T-cell (primary cell): ENCODE data around the gene PRR22. TPM values are rescaled to one million over a fixed set of nuclear protein-coding genes. Genes with fewer than 3 reads are reported as not detected.
A peak's percentile ranks its signal among the peaks of the same experiment; 100 is the strongest.

ENCODE experiments used
- ATAC-seq, 4 experiments: fragments of 200-7000 bp in 3 of 4; fragments of 150-1000 bp in 1 of 4; cut with Tn5 transposase; replicated peaks in 1 of 4; 1 replicate in 3 of 4; 2 replicates in 1 of 4; pipeline ENCODE4 v1.10.0; 2021; ENCODE audit warnings: moderate library complexity in 3 of 4, mild to moderate bottlenecking in 2 of 4, moderate number of reproducible peaks in 1 of 4
- CTCF ChIA-PET, 2 donors: fragments of 300-600 bp; sonication (Branson Sonifier 250); formaldehyde crosslinking; loops; one replicate each; lab custom pipeline; 2022; ENCODE audit warnings: antibody characterized with exemption in 2 of 2; lab: Charles Lee
- POLR2A ChIA-PET, 2 donors: fragments of 300-600 bp; sonication (Branson Sonifier 250); formaldehyde crosslinking; loops; one replicate each; lab custom pipeline; 2022; ENCODE audit warnings: antibody characterized with exemption in 2 of 2; lab: Charles Lee
- DNase-seq, 35 experiments: peaks; one replicate each; pipeline versions ENCODE4 v3.0.0 to v3.0.0-alpha.2; 2013 to 2023
- H3K27ac ChIP-seq: one replicate; pipeline ENCODE4 v1.5.1; 2013; ENCODE audit warnings: low read length
- H3K27me3 ChIP-seq, 2 experiments: replicated peaks in 1 of 2; 1 replicate in 1 of 2; 2 replicates in 1 of 2; pipeline versions ENCODE4 v1.6.1 to v1.7.0; 2013; ENCODE audit warnings: low read length in 1 of 2, mixed read lengths in 1 of 2; ENCODE audit not compliant: control insufficient read depth in 2 of 2, insufficient read depth in 2 of 2; ENCODE audit errors: extremely low read depth in 1 of 2
- H3K36me3 ChIP-seq, 2 donors: 1 replicate in 1 of 2; 2 replicates in 1 of 2; pipeline versions ENCODE4 v1.6.1 to v1.7.0; 2013; ENCODE audit warnings: low read length in 1 of 2; ENCODE audit not compliant: control insufficient read depth in 2 of 2, insufficient read depth in 1 of 2; ENCODE audit errors: extremely low read depth in 1 of 2
- H3K4me1 ChIP-seq, 2 experiments: 1 replicate in 1 of 2; 2 replicates in 1 of 2; pipeline versions ENCODE4 v1.6.1 to v1.7.0; 2013; ENCODE audit warnings: low read length in 2 of 2, mixed read lengths in 1 of 2; ENCODE audit not compliant: insufficient read depth in 2 of 2, control insufficient read depth in 1 of 2; ENCODE audit errors: extremely low read depth in 1 of 2
- H3K4me3 ChIP-seq, 2 donors: 1 replicate in 1 of 2; 2 replicates in 1 of 2; pipeline versions ENCODE4 v1.5.1 to v1.7.0; 2013; ENCODE audit warnings: mild to moderate bottlenecking in 2 of 2, low read length in 1 of 2, moderate library complexity in 1 of 2; ENCODE audit not compliant: control insufficient read depth in 1 of 2; ENCODE audit errors: extremely low read depth in 1 of 2
- H3K9me3 ChIP-seq: 2 replicates; pipeline ENCODE4 v1.7.0; 2013
- H3K27ac Mint-ChIP-seq, 2 donors: one replicate each; pipeline ENCODE4 v1.8.0; 2020 to 2021; ENCODE audit warnings: mild to moderate bottlenecking in 2 of 2, mixed read lengths in 2 of 2
- H3K27me3 Mint-ChIP-seq, 2 donors: one replicate each; pipeline ENCODE4 v1.8.0; 2021 to 2022; ENCODE audit warnings: mixed read lengths in 2 of 2
- H3K36me3 Mint-ChIP-seq: one replicate; pipeline ENCODE4 v1.8.0; 2021; ENCODE audit warnings: mixed read lengths
- H3K4me1 Mint-ChIP-seq, 3 donors: one replicate each; pipeline ENCODE4 v1.8.0; 2020 to 2022; ENCODE audit warnings: mixed read lengths in 3 of 3, mild to moderate bottlenecking in 1 of 3
- H3K4me3 Mint-ChIP-seq, 3 donors: one replicate each; pipeline ENCODE4 v1.8.0; 2020 to 2022; ENCODE audit warnings: mild to moderate bottlenecking in 3 of 3, mixed read lengths in 3 of 3, moderate library complexity in 3 of 3
- H3K9me3 Mint-ChIP-seq, 3 donors: one replicate each; pipeline ENCODE4 v1.8.0; 2020 to 2022; ENCODE audit warnings: mixed read lengths in 3 of 3
- WGBS: methylation state at CpG from one replicate; pipeline ENCODE4 v1.1.5; 2013; ENCODE audit warnings: missing lambda C conversion rate; ENCODE audit not compliant: insufficient coverage; 5-methylcytosine and 5-hydroxymethylcytosine counted together
- total RNA-seq, 35 experiments: library from RNA in 6 of 35; stranded (reverse) in 6 of 35; fragments of 120-200 nt in 1 of 35; gene quantifications; one replicate each; pipeline versions ENCODE4 v1.2.1 to v1.2.4 and lab custom pipeline; 2013 to 2026

PRR22 gene
- total RNA-seq, 5 donors from 2014 or later (not counting 1 experiment from before 2014, with no cell fraction given), result 4.7 to 6.0 (median 5.5) TPM

DNA sequence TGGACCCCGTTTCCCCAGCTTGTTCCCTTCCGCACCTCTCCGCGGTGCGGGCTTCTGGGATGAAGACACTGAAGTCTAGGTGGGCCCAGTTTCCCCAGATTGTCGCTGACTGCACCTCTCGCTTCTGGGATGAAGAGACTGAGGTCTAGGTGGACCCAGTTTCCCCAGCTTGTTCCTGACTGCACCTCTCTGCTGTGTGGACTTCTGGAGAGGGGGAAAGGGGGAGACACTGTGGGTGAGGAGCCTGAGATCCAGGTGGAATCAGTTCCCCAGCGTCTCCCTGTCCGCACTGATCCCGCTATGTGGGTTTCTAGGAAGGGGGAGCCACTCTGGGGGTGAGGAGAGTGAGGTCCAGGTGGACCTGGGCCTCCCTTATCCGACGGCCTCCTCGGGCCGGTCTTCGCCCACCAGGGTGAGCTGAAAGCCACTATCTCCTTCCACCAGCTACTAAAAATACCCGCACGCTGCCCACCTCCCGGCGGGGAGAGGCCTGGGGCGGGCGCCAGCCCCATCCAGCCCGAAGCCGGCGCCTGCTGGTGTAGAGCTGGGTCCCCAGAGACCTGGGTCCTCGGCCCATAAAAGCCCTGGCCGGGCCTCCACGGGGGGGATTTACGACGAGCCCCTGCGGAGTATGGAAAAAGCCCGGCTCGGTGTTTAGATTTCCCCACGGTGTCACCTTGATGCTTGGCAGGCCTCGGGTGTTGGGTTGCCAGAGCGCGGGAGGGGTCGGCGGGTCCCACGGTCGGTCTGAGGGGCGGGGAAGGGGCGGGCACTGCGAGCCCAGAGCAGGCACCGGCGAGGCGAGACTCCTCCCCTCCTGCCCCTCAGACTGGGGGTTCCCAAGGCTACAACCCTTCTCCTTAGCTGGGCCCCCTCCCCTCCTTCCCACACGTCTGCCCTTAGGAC is 44.4 kb upstream of the PRR22 start:
- Histone ChIP-seq H3K27me3 (peaks cover 0 to 31% of the 10 kb centered on the region in 2 experiments), H3K9me3 (no peaks in the 10 kb centered on the region), H3K4me1 (peaks cover 6 to 29% of the 10 kb centered on the region in 2 experiments), H3K4me3 (peak overlapping the region; percentile 78 to 80), H3K36me3 (no peaks in the 10 kb centered on the region), H3K27ac (peak overlapping the region; percentile 80)
- CTCF ChIA-PET, result interaction anchor here (0.5 to 1.9 kb wide), 8 partner anchors 18 to 1159 kb away, joined by 3 to 17 read pairs (median 3); partner anchors contain the start of genes DUS3L (in 1 of the 2) and MYDGF (in 1 of the 2)
- ATAC-seq, result no peak
- H3K27me3 Mint-ChIP-seq, result peaks cover 0 to 12% of the 10 kb centered on the region in 2 donors
- POLR2A ChIA-PET, result interaction anchor here (0.6 to 0.9 kb wide), 2 partner anchors 32 to 76 kb away, joined by 3 to 5 read pairs; partner anchors contain the start of gene VMAC (in 1 of the 2)
- DNase-seq, result peak in 7 of 35 experiments; percentile 16 to 28 (median 20)
- H3K36me3 Mint-ChIP-seq, result no peaks in the 10 kb centered on the region
- H3K4me1 Mint-ChIP-seq, result peaks cover 14 to 17% (median 17%) of the 10 kb centered on the region in 3 donors
- no peaks in the 10 kb centered on the region for H3K9me3 Mint-ChIP-seq
- 6% methylated on average over 28 of the region's 47 CpGs for WGBS
- peak overlapping the region; percentile 93 to 100 for H3K27ac Mint-ChIP-seq
- peak overlapping the region; percentile 96 to 99 (median 96) for H3K4me3 Mint-ChIP-seq

GRCh38 chr19:5827891-5828660 is 43.5 kb upstream of the PRR22 start:
- peak overlapping the region; percentile 93 to 100 for H3K27ac Mint-ChIP-seq
- no peaks in the 10 kb centered on the region for H3K9me3 Mint-ChIP-seq
- H3K36me3 Mint-ChIP-seq, result no peaks in the 10 kb centered on the region
- H3K27ac ChIP-seq, result peak overlapping the region; percentile 80
- H3K27me3 Mint-ChIP-seq, result peaks cover 0 to 9% of the 10 kb centered on the region in 2 donors
- WGBS, result under 1% methylated on average over 87 of the region's 91 CpGs
- peaks cover 0 to 31% of the 10 kb centered on the region in 2 experiments for H3K27me3 ChIP-seq
- ChIA-PET CTCF (interaction anchor here (0.5 to 1.9 kb wide), 7 partner anchors 17 to 1158 kb away, joined by 3 to 17 read pairs (median 3); partner anchors contain the start of genes DUS3L (in 1 of the 2) and MYDGF (in 1 of the 2)), POLR2A (interaction anchor here in 1 of 2 donors (0.6 kb wide), 1 partner anchor 281 kb away, joined by 4 read pairs; no protein-coding TSS in a partner anchor)
- H3K36me3 ChIP-seq, result no peaks in the 10 kb centered on the region
- DNase-seq (peak; percentile 80 to 97 (median 88)), ATAC-seq (peak; percentile 77 to 84 (median 82))
- peak overlapping the region; percentile 78 to 80 for H3K4me3 ChIP-seq
- H3K4me1 ChIP-seq, result peaks cover 6 to 29% of the 10 kb centered on the region in 2 experiments
- H3K9me3 ChIP-seq, result no peaks in the 10 kb centered on the region
- H3K4me3 Mint-ChIP-seq, result peak overlapping the region; percentile 96 to 99 (median 96)
- H3K4me1 Mint-ChIP-seq, result peaks cover 14 to 17% (median 17%) of the 10 kb centered on the region in 3 donors

DNA sequence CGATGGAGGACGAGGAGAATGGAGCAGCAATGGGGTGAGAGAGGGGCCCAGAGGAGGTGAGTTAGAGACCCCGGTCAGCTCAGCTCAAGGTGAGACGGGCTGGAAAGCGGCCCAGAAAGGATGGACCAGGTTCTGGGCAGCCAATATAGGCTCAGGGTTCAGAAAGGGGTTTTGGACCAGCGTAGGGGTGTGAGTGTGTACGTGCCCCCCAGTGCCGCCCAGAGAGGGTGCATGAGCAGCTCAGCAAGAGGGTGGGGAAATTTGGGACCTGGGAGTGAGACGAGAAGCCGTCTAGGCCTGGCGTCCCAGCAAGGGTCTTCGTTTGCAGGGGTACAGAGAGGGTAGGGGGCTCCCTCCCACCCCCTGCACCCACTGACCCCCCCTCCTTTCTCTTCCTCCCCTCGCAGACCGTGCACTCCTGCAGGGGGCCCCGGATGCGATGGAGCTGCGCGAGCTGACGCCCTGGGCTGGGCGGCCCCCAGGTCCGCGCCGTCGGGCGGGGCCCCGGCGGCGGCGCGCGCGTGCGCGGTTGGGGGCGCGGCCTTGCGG is 42.9 kb upstream of the PRR22 start:
- peaks cover 6 to 29% of the 10 kb centered on the region in 2 experiments for H3K4me1 ChIP-seq
- no peaks in the 10 kb centered on the region for H3K36me3 Mint-ChIP-seq
- no peaks in the 10 kb centered on the region for H3K9me3 Mint-ChIP-seq
- DNase-seq (peak in 1 of 35 experiments; percentile 16), ATAC-seq (peak in 1 of 4 experiments; percentile 0)
- H3K27me3 ChIP-seq, result peaks cover 0 to 28% of the 10 kb centered on the region in 2 experiments
- peak overlapping the region; percentile 86 to 93 for H3K27ac Mint-ChIP-seq
- H3K4me3 Mint-ChIP-seq, result peak overlapping the region; percentile 77 to 96 (median 79)
- H3K27me3 Mint-ChIP-seq, result peaks cover 0 to 6% of the 10 kb centered on the region in 2 donors
- H3K4me3 ChIP-seq, result peak overlapping the region; percentile 24 to 44
- POLR2A ChIA-PET, result interaction anchor here in 1 of 2 donors (0.6 kb wide), 1 partner anchor 280 kb away, joined by 4 read pairs; no protein-coding TSS in a partner anchor
- H3K27ac ChIP-seq, result no peak overlapping the region
- no peaks in the 10 kb centered on the region for H3K9me3 ChIP-seq
- CTCF ChIA-PET, result interaction anchor here (1.0 to 1.9 kb wide), 3 partner anchors 21 to 23 kb away, joined by 4 to 17 read pairs (median 4); no protein-coding TSS in a partner anchor
- WGBS, result 21% methylated on average over 30 of the region's 37 CpGs
- no peaks in the 10 kb centered on the region for H3K36me3 ChIP-seq
- peaks cover 14 to 17% (median 17%) of the 10 kb centered on the region in 3 donors for H3K4me1 Mint-ChIP-seq

DNA sequence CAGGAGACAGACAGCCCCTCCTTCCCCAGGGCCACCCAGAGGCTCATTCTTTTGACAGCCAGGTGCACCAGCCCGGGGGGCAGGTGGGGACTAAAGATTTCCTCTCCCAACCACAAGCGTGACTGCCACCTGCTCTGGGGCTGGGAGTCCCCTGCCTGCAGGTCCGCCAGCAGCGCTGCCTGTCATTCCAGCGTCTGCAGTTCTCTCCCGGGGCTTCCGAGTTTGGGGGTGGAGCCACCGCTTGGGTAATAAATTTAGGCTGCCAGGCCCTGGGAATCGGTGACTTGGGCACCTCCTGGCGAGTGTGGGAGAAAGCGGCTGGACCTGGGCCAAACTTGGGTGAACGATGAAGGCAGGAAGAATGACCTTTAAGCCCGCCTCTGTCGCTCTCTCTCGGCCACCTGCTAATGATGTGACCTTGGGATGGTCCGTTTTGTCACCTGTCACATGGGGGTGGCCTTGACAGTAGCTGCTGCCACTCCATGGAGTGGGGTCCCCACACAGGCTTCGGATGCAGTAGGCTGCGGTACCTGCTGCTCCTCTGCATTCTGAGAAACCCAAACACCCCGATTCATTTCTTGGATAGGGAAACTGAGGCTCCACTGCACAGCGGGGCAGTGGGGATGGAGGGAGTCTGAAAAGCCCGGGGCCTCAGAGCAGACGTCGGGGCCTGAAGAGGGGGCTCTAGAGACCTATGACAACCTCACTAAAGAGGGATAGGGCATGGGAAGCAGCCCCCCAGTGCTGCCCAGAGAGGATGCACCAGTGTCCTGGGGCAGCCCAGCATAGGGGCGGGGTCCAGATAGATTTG is 42.2 kb upstream of the PRR22 start:
- peaks cover 0 to 3% of the 10 kb centered on the region in 2 donors for H3K27me3 Mint-ChIP-seq
- peak in 21 of 35 experiments; percentile 8 to 60 (median 21) for DNase-seq
- CTCF ChIA-PET, result no interaction called here

DNA sequence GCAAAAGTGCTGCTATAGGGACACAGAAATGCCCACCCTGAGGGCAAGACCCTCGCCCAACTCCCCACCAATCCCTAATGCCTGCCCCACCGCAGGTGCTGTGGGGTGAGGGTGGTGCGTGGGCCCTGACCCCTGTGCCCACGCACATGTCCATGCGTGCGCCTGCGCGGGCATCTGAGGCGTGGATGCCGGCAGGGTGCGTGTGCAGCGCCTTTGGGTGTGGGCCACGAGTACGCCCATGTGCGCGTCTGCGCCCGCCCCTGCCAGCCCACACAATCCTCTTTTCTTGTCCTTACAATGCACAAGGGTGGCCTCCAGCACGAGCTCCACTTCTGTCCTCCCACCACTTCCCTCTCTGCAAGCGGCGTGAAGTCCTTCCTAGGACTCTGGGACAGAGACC is 40.6 kb upstream of the PRR22 start:
- DNase-seq (no peak), ATAC-seq (no peak)
- no peak overlapping the region for H3K4me3 ChIP-seq
- 89% methylated on average over 12 of the region's 21 CpGs for WGBS
- POLR2A ChIA-PET, result no interaction called here
- no peaks in the 10 kb centered on the region for H3K36me3 ChIP-seq
- peaks cover 6 to 29% of the 10 kb centered on the region in 2 experiments for H3K4me1 ChIP-seq
- H3K27ac ChIP-seq, result no peak overlapping the region
- H3K9me3 Mint-ChIP-seq, result no peaks in the 10 kb centered on the region
- H3K27me3 Mint-ChIP-seq, result peaks cover 0 to 2% of the 10 kb centered on the region in 2 donors
- no peak overlapping the region for H3K4me3 Mint-ChIP-seq
- no peak overlapping the region for H3K27ac Mint-ChIP-seq
- H3K4me1 Mint-ChIP-seq, result peaks cover 14 to 17% (median 17%) of the 10 kb centered on the region in 3 donors
- no peaks in the 10 kb centered on the region for H3K9me3 ChIP-seq
- H3K36me3 Mint-ChIP-seq, result no peaks in the 10 kb centered on the region
- peaks cover 0 to 20% of the 10 kb centered on the region in 2 experiments for H3K27me3 ChIP-seq
- CTCF ChIA-PET, result no interaction called here

More for the DNA sequence above, 42.2 kb upstream of the PRR22 start:
- no peak for ATAC-seq
- H3K4me3 Mint-ChIP-seq, result peak overlapping the region; percentile 77 to 96 (median 79)
- H3K36me3 Mint-ChIP-seq, result no peaks in the 10 kb centered on the region
- Histone ChIP-seq H3K27ac (peak overlapping the region; percentile 10), H3K36me3 (no peaks in the 10 kb centered on the region), H3K9me3 (no peaks in the 10 kb centered on the region), H3K27me3 (peaks cover 0 to 25% of the 10 kb centered on the region in 2 experiments), H3K4me3 (no peak overlapping the region), H3K4me1 (peaks cover 6 to 29% of the 10 kb centered on the region in 2 experiments)
- no peaks in the 10 kb centered on the region for H3K9me3 Mint-ChIP-seq
- 17% methylated on average over 21 of the region's 24 CpGs for WGBS
- POLR2A ChIA-PET, result no interaction called here
- peak overlapping the region; percentile 86 to 93 for H3K27ac Mint-ChIP-seq
- peaks cover 14 to 17% (median 17%) of the 10 kb centered on the region in 3 donors for H3K4me1 Mint-ChIP-seq
